Measurements from ENCODE around the gene IMP4. TPM values are rescaled to one million over a fixed set of nuclear protein-coding genes. Genes with fewer than 3 reads are reported as not detected.

The IMP4 gene
- total RNA-seq, 5 donors from 2014 or later (not counting 1 experiment from before 2014, with no cell fraction given) = 70.7 to 93.7 (median 86.9) TPM

DNA sequence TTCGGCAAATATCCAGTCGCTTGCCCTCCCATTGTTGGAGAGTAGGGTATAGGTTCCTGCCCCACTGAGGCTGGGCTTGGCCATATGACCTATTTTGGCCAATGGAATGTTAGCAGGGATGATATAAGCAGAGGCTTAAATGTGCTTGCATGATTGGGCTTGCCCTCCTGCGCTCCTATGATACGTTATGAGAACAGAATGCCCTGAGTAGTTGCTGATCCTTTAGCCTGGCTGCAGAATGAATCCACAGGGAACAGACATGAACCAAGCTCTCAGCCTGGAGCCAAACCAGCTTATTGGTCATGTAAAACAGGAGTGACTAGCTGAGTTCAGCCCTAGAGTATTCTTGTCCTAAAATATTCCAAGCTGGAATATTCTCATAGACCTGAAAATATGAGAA lies 34.8 kb upstream of the IMP4 start:
- Mint-ChIP-seq H3K27me3 (peaks cover 3 to 6% of the 10 kb centered on the region in 2 donors), H3K4me3 (no peak overlapping the region), H3K4me1 (no peaks in the 10 kb centered on the region), H3K27ac (no peak overlapping the region), H3K9me3 (no peaks in the 10 kb centered on the region), H3K36me3 (no peaks in the 10 kb centered on the region)
- H3K4me3 ChIP-seq (ENCODE audit: control insufficient read depth in 1 of 2, extremely low read depth in 1 of 2, low read length in 1 of 2) = no peak overlapping the region
- H3K36me3 ChIP-seq (ENCODE audit: control insufficient read depth in 2 of 2, extremely low read depth in 1 of 2, insufficient read depth in 1 of 2, low read length in 1 of 2) = no peaks in the 10 kb centered on the region
- no peak overlapping the region for H3K27ac ChIP-seq (ENCODE audit: low read length)
- H3K27me3 ChIP-seq (replicated peaks in 1 of 2; ENCODE audit: control insufficient read depth in 2 of 2, extremely low read depth in 1 of 2, insufficient read depth in 2 of 2, low read length in 1 of 2) = peaks cover 2 to 3% of the 10 kb centered on the region in 2 experiments
- POLR2A ChIA-PET = no interaction called here
- CTCF ChIA-PET = no interaction called here
- DNase-seq (no peak), ATAC-seq (replicated peaks in 1 of 4) (no peak)
- no peaks in the 10 kb centered on the region for H3K9me3 ChIP-seq
- 79% methylated on average over 4 of the region's 4 CpGs for WGBS (ENCODE audit: insufficient coverage)
- H3K4me1 ChIP-seq (ENCODE audit: control insufficient read depth in 1 of 2, extremely low read depth in 1 of 2, insufficient read depth in 2 of 2, low read length in 2 of 2) = no peaks in the 10 kb centered on the region

DNA sequence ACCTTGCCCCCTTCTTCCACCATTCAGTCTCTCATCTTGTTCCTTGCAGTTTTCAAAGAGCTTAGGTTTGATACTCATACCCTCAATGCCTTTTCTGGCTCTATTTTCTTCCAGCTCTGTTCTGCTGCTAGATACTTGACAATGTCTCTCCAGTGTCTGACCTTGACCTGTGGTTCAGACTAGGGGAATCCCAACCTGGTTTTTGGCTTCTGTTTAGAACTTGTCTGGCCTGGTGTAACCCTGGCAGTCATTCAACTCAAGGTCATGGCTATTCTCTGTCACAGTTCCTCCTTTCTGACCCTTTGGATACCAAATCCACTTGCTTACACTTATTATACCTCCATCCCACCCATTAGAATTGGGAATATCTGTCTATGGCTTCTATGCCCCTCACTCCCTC lies 31.8 kb upstream of the IMP4 start:
- H3K4me1 Mint-ChIP-seq = no peaks in the 10 kb centered on the region

DNA sequence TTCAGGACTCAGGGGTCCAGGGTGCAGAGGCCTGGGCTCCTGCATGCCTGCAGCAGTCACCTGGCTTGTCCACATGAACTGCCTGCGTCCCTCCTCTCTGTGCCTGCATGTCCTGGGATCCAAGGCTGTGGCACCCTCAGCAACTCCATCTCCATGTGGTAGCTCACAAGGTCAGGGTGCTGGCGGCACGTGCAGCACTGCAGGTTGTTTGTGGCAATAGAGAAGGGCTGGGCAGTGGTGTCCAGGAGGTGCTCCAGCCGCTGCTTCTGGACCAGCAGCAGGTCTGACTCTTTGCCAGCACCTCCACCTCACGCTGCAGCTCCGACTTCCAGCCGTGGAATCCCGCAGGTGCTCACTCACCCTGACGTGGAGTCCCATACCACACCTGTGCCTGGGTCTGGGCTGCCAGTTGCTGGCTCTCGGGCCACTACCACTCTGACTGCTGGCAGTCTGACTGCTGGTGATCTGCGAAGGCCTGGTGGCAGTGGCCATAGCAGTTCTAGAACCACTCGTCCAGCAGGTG lies 28.8 kb upstream of the IMP4 start:
- H3K27ac ChIP-seq (ENCODE audit: low read length) = no peak overlapping the region
- no peak overlapping the region for H3K4me3 Mint-ChIP-seq
- DNase-seq = no peak
- no peak overlapping the region for H3K4me3 ChIP-seq (ENCODE audit: control insufficient read depth in 1 of 2, extremely low read depth in 1 of 2, low read length in 1 of 2)
- no peaks in the 10 kb centered on the region for H3K36me3 Mint-ChIP-seq
- H3K9me3 ChIP-seq = no peaks in the 10 kb centered on the region
- ChIA-PET CTCF (no interaction called here), POLR2A (no interaction called here)
- no peaks in the 10 kb centered on the region for H3K4me1 Mint-ChIP-seq
- H3K27me3 Mint-ChIP-seq = peaks cover 0 to 15% of the 10 kb centered on the region in 2 donors
- H3K27ac Mint-ChIP-seq = no peak overlapping the region
- WGBS (ENCODE audit: insufficient coverage) = 69% methylated on average over 9 of the region's 12 CpGs
- peaks cover 0 to 39% of the 10 kb centered on the region in 2 experiments for H3K27me3 ChIP-seq (replicated peaks in 1 of 2; ENCODE audit: control insufficient read depth in 2 of 2, extremely low read depth in 1 of 2, insufficient read depth in 2 of 2, low read length in 1 of 2)
- ATAC-seq (replicated peaks in 1 of 4) = no peak
- no peaks in the 10 kb centered on the region for H3K36me3 ChIP-seq (ENCODE audit: control insufficient read depth in 2 of 2, extremely low read depth in 1 of 2, insufficient read depth in 1 of 2, low read length in 1 of 2)
- no peaks in the 10 kb centered on the region for H3K9me3 Mint-ChIP-seq
- no peaks in the 10 kb centered on the region for H3K4me1 ChIP-seq (ENCODE audit: control insufficient read depth in 1 of 2, extremely low read depth in 1 of 2, insufficient read depth in 2 of 2, low read length in 2 of 2)

More for the DNA sequence above, 31.8 kb upstream of the IMP4 start:
- Mint-ChIP-seq H3K27me3 (peaks cover 3 to 14% of the 10 kb centered on the region in 2 donors), H3K36me3 (no peaks in the 10 kb centered on the region), H3K4me3 (no peak overlapping the region), H3K9me3 (no peaks in the 10 kb centered on the region), H3K27ac (no peak overlapping the region)
- no peak overlapping the region for H3K27ac ChIP-seq (ENCODE audit: low read length)
- no peaks in the 10 kb centered on the region for H3K9me3 ChIP-seq
- ChIA-PET POLR2A (no interaction called here), CTCF (no interaction called here)
- ATAC-seq (replicated peaks in 1 of 4) (no peak), DNase-seq (no peak)
- H3K36me3 ChIP-seq (ENCODE audit: control insufficient read depth in 2 of 2, extremely low read depth in 1 of 2, insufficient read depth in 1 of 2, low read length in 1 of 2) = no peaks in the 10 kb centered on the region
- H3K27me3 ChIP-seq (replicated peaks in 1 of 2; ENCODE audit: control insufficient read depth in 2 of 2, extremely low read depth in 1 of 2, insufficient read depth in 2 of 2, low read length in 1 of 2) = peaks cover 2 to 23% of the 10 kb centered on the region in 2 experiments
- H3K4me1 ChIP-seq (ENCODE audit: control insufficient read depth in 1 of 2, extremely low read depth in 1 of 2, insufficient read depth in 2 of 2, low read length in 2 of 2) = no peaks in the 10 kb centered on the region
- H3K4me3 ChIP-seq (ENCODE audit: control insufficient read depth in 1 of 2, extremely low read depth in 1 of 2, low read length in 1 of 2) = no peak overlapping the region

DNA sequence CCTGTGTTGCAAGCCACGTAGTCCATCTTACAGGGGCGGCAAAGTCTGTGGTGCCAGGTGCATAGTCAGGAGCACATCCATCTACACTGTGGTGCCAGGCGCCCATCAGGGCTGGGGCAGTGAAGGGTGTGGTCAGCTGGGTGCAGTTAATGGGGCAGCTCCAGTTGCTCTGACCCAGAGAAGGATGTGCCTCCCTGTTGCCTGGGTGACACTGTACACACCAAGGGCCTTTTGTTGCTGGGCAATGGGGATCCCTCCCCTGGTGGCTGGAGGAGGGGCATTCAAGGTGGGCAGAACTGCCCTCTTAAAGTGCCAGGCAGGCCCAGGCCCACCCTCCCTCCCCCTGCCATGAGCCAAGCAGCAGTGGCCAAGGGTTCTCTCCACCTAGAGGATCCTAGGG lies 28.3 kb upstream of the IMP4 start:
- WGBS (ENCODE audit: insufficient coverage) = 91% methylated on average over 3 of the region's 3 CpGs
- no peak overlapping the region for H3K4me3 Mint-ChIP-seq
- POLR2A ChIA-PET = interaction anchor here in 1 of 2 donors (0.6 kb wide), 1 partner anchor 34 kb away, joined by 4 read pairs; no protein-coding TSS in a partner anchor

DNA sequence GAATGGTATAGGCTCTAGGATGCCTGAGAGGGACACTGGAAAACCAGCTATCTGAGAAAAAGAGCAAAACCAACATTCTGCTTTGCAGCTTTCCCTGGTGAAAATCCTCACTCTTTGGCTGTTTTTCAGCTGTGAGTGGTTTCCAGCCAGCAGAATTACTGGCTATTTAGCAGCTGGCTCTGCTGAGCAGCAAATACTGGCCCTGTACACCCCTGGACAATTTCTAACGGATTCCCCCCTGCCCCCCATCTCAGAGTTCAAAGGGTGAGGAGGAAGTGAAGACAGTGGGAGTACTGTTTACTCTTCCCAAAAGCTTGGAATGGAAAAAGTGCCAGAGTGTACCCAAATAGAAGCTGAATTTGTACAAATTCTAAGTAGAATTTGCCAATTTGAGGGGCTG lies 26.1 kb upstream of the IMP4 start:
- WGBS (ENCODE audit: insufficient coverage) = no CpG with 5 or more reads among the region's 1 CpG
- H3K9me3 Mint-ChIP-seq = no peaks in the 10 kb centered on the region
- no peak overlapping the region for H3K4me3 Mint-ChIP-seq

More for the DNA sequence above, 28.3 kb upstream of the IMP4 start:
- Mint-ChIP-seq H3K27ac (no peak overlapping the region), H3K27me3 (peaks cover 0 to 17% of the 10 kb centered on the region in 2 donors), H3K4me1 (no peaks in the 10 kb centered on the region), H3K9me3 (no peaks in the 10 kb centered on the region), H3K36me3 (no peaks in the 10 kb centered on the region)
- Histone ChIP-seq H3K27ac (ENCODE audit: low read length) (no peak overlapping the region), H3K4me3 (ENCODE audit: control insufficient read depth in 1 of 2, extremely low read depth in 1 of 2, low read length in 1 of 2) (no peak overlapping the region), H3K27me3 (replicated peaks in 1 of 2; ENCODE audit: control insufficient read depth in 2 of 2, extremely low read depth in 1 of 2, insufficient read depth in 2 of 2, low read length in 1 of 2) (peaks cover 0 to 44% of the 10 kb centered on the region in 2 experiments), H3K4me1 (ENCODE audit: control insufficient read depth in 1 of 2, extremely low read depth in 1 of 2, insufficient read depth in 2 of 2, low read length in 2 of 2) (no peaks in the 10 kb centered on the region), H3K36me3 (ENCODE audit: control insufficient read depth in 2 of 2, extremely low read depth in 1 of 2, insufficient read depth in 1 of 2, low read length in 1 of 2) (no peaks in the 10 kb centered on the region), H3K9me3 (no peaks in the 10 kb centered on the region)
- ATAC-seq (replicated peaks in 1 of 4) (no peak), DNase-seq (no peak)
- CTCF ChIA-PET = no interaction called here

DNA sequence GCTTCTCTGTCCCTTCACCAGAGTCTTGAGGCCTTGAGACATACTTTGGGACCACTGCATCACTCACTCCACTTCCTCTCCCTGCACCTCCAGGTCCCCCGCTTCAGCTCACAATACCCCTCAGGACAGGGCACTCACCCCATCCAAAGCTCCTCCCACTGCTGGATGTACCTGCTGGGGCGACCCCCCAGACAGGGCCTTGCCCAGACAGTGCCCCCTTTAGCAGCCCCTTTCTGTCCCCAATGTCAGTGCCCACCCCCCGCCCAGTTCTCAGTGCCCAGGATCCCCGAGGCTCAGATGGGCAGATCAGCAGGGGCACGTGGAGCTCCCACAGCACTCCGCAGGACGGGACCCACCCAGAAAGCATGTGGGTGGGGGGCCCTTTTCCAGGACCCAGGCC lies 23.8 kb upstream of the IMP4 start:
- Histone ChIP-seq H3K4me3 (ENCODE audit: control insufficient read depth in 1 of 2, extremely low read depth in 1 of 2, low read length in 1 of 2) (no peak overlapping the region), H3K27ac (ENCODE audit: low read length) (no peak overlapping the region), H3K9me3 (no peaks in the 10 kb centered on the region), H3K36me3 (ENCODE audit: control insufficient read depth in 2 of 2, extremely low read depth in 1 of 2, insufficient read depth in 1 of 2, low read length in 1 of 2) (no peaks in the 10 kb centered on the region), H3K4me1 (ENCODE audit: control insufficient read depth in 1 of 2, extremely low read depth in 1 of 2, insufficient read depth in 2 of 2, low read length in 2 of 2) (no peaks in the 10 kb centered on the region), H3K27me3 (replicated peaks in 1 of 2; ENCODE audit: control insufficient read depth in 2 of 2, extremely low read depth in 1 of 2, insufficient read depth in 2 of 2, low read length in 1 of 2) (peaks cover 5 to 37% of the 10 kb centered on the region in 2 experiments)
- H3K27me3 Mint-ChIP-seq = peaks cover 8 to 29% of the 10 kb centered on the region in 2 donors
- DNase-seq = no peak
- H3K36me3 Mint-ChIP-seq = no peaks in the 10 kb centered on the region
- no peak overlapping the region for H3K4me3 Mint-ChIP-seq
- WGBS (ENCODE audit: insufficient coverage) = 70% methylated on average over 2 of the region's 7 CpGs
- ChIA-PET CTCF (interaction anchor here in 1 of 2 donors (0.6 kb wide), 1 partner anchor 13 kb away, joined by 3 read pairs; no protein-coding TSS in a partner anchor), POLR2A (interaction anchor here in 1 of 2 donors (0.6 kb wide), 1 partner anchor 71 kb away, joined by 6 read pairs; no protein-coding TSS in a partner anchor)
- H3K9me3 Mint-ChIP-seq = no peaks in the 10 kb centered on the region
- no peak for ATAC-seq (replicated peaks in 1 of 4)
- H3K4me1 Mint-ChIP-seq = no peaks in the 10 kb centered on the region
- H3K27ac Mint-ChIP-seq = no peak overlapping the region

More for the DNA sequence above, 26.1 kb upstream of the IMP4 start:
- peaks cover 0 to 23% of the 10 kb centered on the region in 2 donors for H3K27me3 Mint-ChIP-seq
- Histone ChIP-seq H3K9me3 (no peaks in the 10 kb centered on the region), H3K27me3 (replicated peaks in 1 of 2; ENCODE audit: control insufficient read depth in 2 of 2, extremely low read depth in 1 of 2, insufficient read depth in 2 of 2, low read length in 1 of 2) (peaks cover 2 to 44% of the 10 kb centered on the region in 2 experiments), H3K4me3 (ENCODE audit: control insufficient read depth in 1 of 2, extremely low read depth in 1 of 2, low read length in 1 of 2) (no peak overlapping the region), H3K36me3 (ENCODE audit: control insufficient read depth in 2 of 2, extremely low read depth in 1 of 2, insufficient read depth in 1 of 2, low read length in 1 of 2) (no peaks in the 10 kb centered on the region), H3K27ac (ENCODE audit: low read length) (no peak overlapping the region), H3K4me1 (ENCODE audit: control insufficient read depth in 1 of 2, extremely low read depth in 1 of 2, insufficient read depth in 2 of 2, low read length in 2 of 2) (no peaks in the 10 kb centered on the region)
- no peak for DNase-seq
- POLR2A ChIA-PET = interaction anchor here in 1 of 2 donors (0.7 kb wide), 1 partner anchor 396 kb away, joined by 3 read pairs; no protein-coding TSS in a partner anchor
- no peaks in the 10 kb centered on the region for H3K4me1 Mint-ChIP-seq
- no peak for ATAC-seq (replicated peaks in 1 of 4)
- no peak overlapping the region for H3K27ac Mint-ChIP-seq
- CTCF ChIA-PET = no interaction called here
- H3K36me3 Mint-ChIP-seq = no peaks in the 10 kb centered on the region

Data from T-cell (primary cell).